WTC11 (cell line): Measurements from ENCODE around the gene MSL3B.

ENCODE experiments used
- JUN ChIP-seq: sonication (generic); formaldehyde crosslinking; IDR thresholded peaks from 2 replicates; pipeline ENCODE4 v1.8.0; 2023; ENCODE audit warnings: mild to moderate bottlenecking, missing genetic modification reagents
- SMAD4 ChIP-seq: sonication (generic); formaldehyde crosslinking; IDR thresholded peaks from 2 replicates; pipeline ENCODE4 v1.8.0; 2022; ENCODE audit warnings: mild to moderate bottlenecking, missing genetic modification reagents
- TP53 ChIP-seq: sonication (generic); formaldehyde crosslinking; IDR thresholded peaks from 2 replicates; pipeline ENCODE4 v1.8.1; 2023; ENCODE audit warnings: mild to moderate bottlenecking, missing genetic modification reagents
- TF ChIP-seq, protein P1 (sequence below): sonication (generic); formaldehyde crosslinking; IDR thresholded peaks from 2 replicates; pipeline ENCODE4 v1.8.1; 2022; ENCODE audit warnings: missing genetic modification reagents, borderline replicate concordance

DNA sequence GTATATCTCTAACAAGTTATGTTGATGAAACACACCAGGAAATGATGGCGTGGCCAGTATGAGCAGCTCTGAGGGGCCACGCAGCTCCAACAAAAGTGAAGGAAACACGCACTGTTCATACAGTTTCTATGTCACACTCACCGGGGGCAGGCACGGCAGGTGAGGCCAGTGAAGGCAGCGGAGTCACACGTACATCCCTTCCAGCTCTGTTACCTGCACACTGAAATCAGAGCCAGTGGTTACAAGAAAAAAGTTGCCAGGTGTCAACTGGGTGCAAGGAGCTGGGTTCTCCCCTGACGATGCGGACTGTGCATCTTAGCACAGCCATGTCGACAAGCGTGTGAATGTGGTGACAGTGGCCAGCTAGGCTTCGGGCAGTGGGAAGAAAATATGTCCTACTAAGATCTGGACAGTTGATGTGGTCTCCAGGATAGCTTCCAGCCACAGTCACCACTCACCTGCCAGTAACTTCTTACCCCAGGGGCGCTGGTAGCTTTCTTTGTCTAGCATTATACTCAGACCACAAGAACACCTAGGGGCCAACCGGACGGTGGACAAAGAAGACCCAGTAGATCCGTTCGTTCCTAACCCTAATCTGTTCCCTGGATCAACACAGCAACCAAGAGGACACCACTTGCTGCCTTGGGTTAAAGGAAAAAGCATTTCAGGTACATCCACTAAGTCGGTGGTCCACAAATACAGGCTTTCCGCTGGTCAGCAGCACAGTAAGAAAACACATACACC, 23.9 kb downstream of the MSL3B start:
- TF ChIP-seq SMAD4 (no peak), JUN (CRISPR knock-in tag) (no peak), TP53 (CRISPR knock-in tag) (no peak)
- TF ChIP-seq, protein P1, sequence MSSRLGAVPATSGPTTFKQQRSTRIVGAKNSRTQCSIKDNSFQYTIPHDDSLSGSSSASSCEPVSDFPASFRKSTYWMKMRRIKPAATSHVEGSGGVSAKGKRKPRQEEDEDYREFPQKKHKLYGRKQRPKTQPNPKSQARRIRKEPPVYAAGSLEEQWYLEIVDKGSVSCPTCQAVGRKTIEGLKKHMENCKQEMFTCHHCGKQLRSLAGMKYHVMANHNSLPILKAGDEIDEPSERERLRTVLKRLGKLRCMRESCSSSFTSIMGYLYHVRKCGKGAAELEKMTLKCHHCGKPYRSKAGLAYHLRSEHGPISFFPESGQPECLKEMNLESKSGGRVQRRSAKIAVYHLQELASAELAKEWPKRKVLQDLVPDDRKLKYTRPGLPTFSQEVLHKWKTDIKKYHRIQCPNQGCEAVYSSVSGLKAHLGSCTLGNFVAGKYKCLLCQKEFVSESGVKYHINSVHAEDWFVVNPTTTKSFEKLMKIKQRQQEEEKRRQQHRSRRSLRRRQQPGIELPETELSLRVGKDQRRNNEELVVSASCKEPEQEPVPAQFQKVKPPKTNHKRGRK (CRISPR knock-in tag): no peak
